B cell (primary cell): Measurements from ENCODE around the gene TNRC6C. TPM values are rescaled to one million over a fixed set of nuclear protein-coding genes. Genes with fewer than 3 reads are reported as not detected.

Experiments used
- ATAC-seq: fragments of 200-7000 bp; cut with Tn5 transposase; one replicate; pipeline ENCODE4 v1.10.0; 2021; ENCODE audit warnings: low read depth, mild to moderate bottlenecking, moderate number of reproducible peaks, moderate library complexity
- CTCF ChIA-PET: fragments of 350-600 bp; sonication (Branson Sonifier 250); formaldehyde crosslinking; loops from one replicate; lab custom pipeline; 2021; ENCODE audit warnings: antibody characterized with exemption, inconsistent platforms; lab: Charles Lee
- POLR2A ChIA-PET: fragments of 350-600 bp; sonication (Branson Sonifier 250); formaldehyde crosslinking; loops from one replicate; lab custom pipeline; 2021; ENCODE audit warnings: antibody characterized with exemption; lab: Charles Lee
- DNase-seq: peaks from one replicate; pipeline ENCODE4 v3.0.0; 2013
- H2AFZ ChIP-seq: 2 replicates; pipeline ENCODE4 v1.6.1; 2012; ENCODE audit warnings: mild to moderate bottlenecking, low read depth, low read length; ENCODE audit not compliant: insufficient read depth, poor library complexity, severe bottlenecking
- H3K27ac ChIP-seq, 2 donors: 1 replicate in 1 of 2; 2 replicates in 1 of 2; pipeline ENCODE4 v1.5.1; 2012 to 2013; ENCODE audit warnings: low read length in 2 of 2, mild to moderate bottlenecking in 2 of 2, moderate library complexity in 1 of 2
- H3K27me3 ChIP-seq, 4 experiments: fragments of 200-600 bp in 1 of 4; sonication (generic) in 1 of 4; replicated peaks in 1 of 4; 1 replicate in 2 of 4; 2 replicates in 2 of 4; pipeline versions ENCODE4 v1.6.1 to v1.7.0; 2013 to 2016; ENCODE audit warnings: low read length in 3 of 4, mild to moderate bottlenecking in 2 of 4, mixed read lengths in 1 of 4, moderate library complexity in 1 of 4; ENCODE audit not compliant: insufficient read depth in 4 of 4, control insufficient read depth in 3 of 4; ENCODE audit errors: control extremely low read depth in 1 of 4
- H3K36me3 ChIP-seq, 2 experiments: replicated peaks in 1 of 2; 1 replicate in 1 of 2; 2 replicates in 1 of 2; pipeline versions ENCODE4 v1.6.1 to v1.7.1; 2013; ENCODE audit warnings: low read length in 1 of 2; ENCODE audit not compliant: insufficient read depth in 2 of 2, control insufficient read depth in 1 of 2; ENCODE audit errors: control extremely low read depth in 1 of 2, extremely low read depth in 1 of 2
- H3K4me1 ChIP-seq, 2 donors: fragments of 200-600 bp in 1 of 2; sonication (generic) in 1 of 2; 1 replicate in 1 of 2; 2 replicates in 1 of 2; pipeline versions ENCODE4 v1.5.1 to v1.6.1; 2013 to 2017; ENCODE audit warnings: low read length in 2 of 2; ENCODE audit not compliant: control insufficient read depth in 2 of 2, insufficient read depth in 2 of 2
- H3K4me2 ChIP-seq: replicated peaks from 2 replicates; pipeline ENCODE3; 2012; ENCODE audit warnings: mild to moderate bottlenecking, low read depth, low read length; ENCODE audit not compliant: poor library complexity, severe bottlenecking
- H3K4me3 ChIP-seq, 5 experiments: fragments of 200-600 bp in 1 of 5; sonication (generic) in 1 of 5; 1 replicate in 3 of 5; 2 replicates in 2 of 5; pipeline versions ENCODE4 v1.5.1 to v1.7.0; 2011 to 2016; ENCODE audit warnings: low read length in 4 of 5, mild to moderate bottlenecking in 4 of 5, low read depth in 2 of 5, control low read depth in 1 of 5, moderate library complexity in 1 of 5; ENCODE audit not compliant: insufficient read depth in 1 of 5; ENCODE audit errors: control extremely low read depth in 1 of 5, extremely low read depth in 1 of 5
- H3K79me2 ChIP-seq: fragments of 200-600 bp; sonication (generic); one replicate; pipeline ENCODE4 v1.6.0; 2016; ENCODE audit warnings: low read length; ENCODE audit not compliant: control insufficient read depth, insufficient read depth
- H3K9ac ChIP-seq: fragments of 200-600 bp; sonication (generic); 2 replicates; pipeline ENCODE4 v1.6.1; 2017; ENCODE audit warnings: mild to moderate bottlenecking, low read length, moderate library complexity
- H3K9me3 ChIP-seq, 3 donors: one replicate each; pipeline versions ENCODE4 v1.6.1 to v1.7.1; 2013; ENCODE audit warnings: low read length in 2 of 3; ENCODE audit not compliant: control insufficient read depth in 2 of 3, insufficient read depth in 1 of 3; ENCODE audit errors: control extremely low read depth in 1 of 3
- H4K20me1 ChIP-seq: 2 replicates; pipeline ENCODE4 v1.6.0; 2012; ENCODE audit warnings: mild to moderate bottlenecking, low read length; ENCODE audit not compliant: insufficient read depth, control insufficient read depth, poor library complexity, severe bottlenecking
- H3K27ac Mint-ChIP-seq: one replicate; pipeline ENCODE4 v1.8.0; 2021; ENCODE audit warnings: mixed read lengths
- H3K27me3 Mint-ChIP-seq: one replicate; pipeline ENCODE4 v1.8.0; 2021; ENCODE audit warnings: mixed read lengths
- H3K4me1 Mint-ChIP-seq: one replicate; pipeline ENCODE4 v1.8.0; 2021; ENCODE audit warnings: mixed read lengths
- H3K4me3 Mint-ChIP-seq: one replicate; pipeline ENCODE4 v1.8.0; 2021; ENCODE audit warnings: mixed read lengths
- H3K9me3 Mint-ChIP-seq: one replicate; pipeline ENCODE4 v1.8.0; 2022; ENCODE audit warnings: mixed read lengths; ENCODE audit not compliant: insufficient read depth
- CTCF ChIP-seq: fragments of 200-600 bp; IDR thresholded peaks from one replicate; pipeline ENCODE4 v1.8.0; 2022; ENCODE audit warnings: antibody characterized with exemption, mild to moderate bottlenecking
- EZH2 ChIP-seq: IDR thresholded peaks from 2 replicates; pipeline ENCODE4 v1.6.1; 2012; ENCODE audit warnings: borderline replicate concordance, low read depth, mild to moderate bottlenecking, moderate library complexity, low read length; ENCODE audit not compliant: insufficient read depth, poor library complexity, severe bottlenecking
- WGBS: methylation state at CpG from one replicate; pipeline ENCODE4 v1.1.5; 2013; ENCODE audit warnings: missing lambda C conversion rate; ENCODE audit not compliant: insufficient coverage; 5-methylcytosine and 5-hydroxymethylcytosine counted together
- intact Hi-C: fragments of 100-400 bp; cut with micrococcal nuclease; formaldehyde crosslinking; loops from one replicate; pipeline ENCODE4 v1.10.0; 2022
- polyA plus RNA-seq: library from polyadenylated mRNA; depleted of rRNA; stranded (reverse); fragments of >200 nt; gene quantifications from 2 replicates; pipeline ENCODE4 v1.2.3, GENCODE V29; 2012
- total RNA-seq, 2 donors: library from RNA; stranded (reverse); fragments of 120-200 nt in 1 of 2; gene quantifications; 1 replicate in 1 of 2; 2 replicates in 1 of 2; pipeline versions ENCODE4 v1.2.3 to v1.2.4, GENCODE V29; 2013 to 2022

The TNRC6C gene
- total and polyA plus RNA-seq, 2 donors (not counting 1 experiment from before 2014, with no cell fraction given), result 3.9 to 63.8 TPM

GRCh38 chr17:78032166-78032565 lies 73.7 kb downstream of the TNRC6C start:
- Mint-ChIP-seq H3K27ac (no peak overlapping the region), H3K27me3 (no peaks in the 10 kb centered on the region), H3K4me3 (no peak overlapping the region), H3K4me1 (no peaks in the 10 kb centered on the region), H3K9me3 (no peaks in the 10 kb centered on the region)
- Histone ChIP-seq H3K27me3 (no peaks in the 10 kb centered on the region), H3K36me3 (peaks cover 2 to 34% of the 10 kb centered on the region in 2 experiments), H2AFZ (no peak overlapping the region), H3K4me3 (no peak overlapping the region), H4K20me1 (peaks cover 10% of the 10 kb centered on the region), H3K4me1 (no peaks in the 10 kb centered on the region), H3K79me2 (no peaks in the 10 kb centered on the region), H3K9me3 (no peaks in the 10 kb centered on the region), H3K9ac (no peak overlapping the region), H3K27ac (no peak overlapping the region), H3K4me2 (no peak overlapping the region)
- ChIA-PET POLR2A (no interaction called here), CTCF (interaction anchor here (1.6 kb wide), 1 partner anchor 15 kb away, joined by 4 read pairs; no protein-coding TSS in a partner anchor)
- no peak for DNase-seq
- no peak for TF ChIP-seq CTCF
- TF ChIP-seq EZH2, result no peak
- intact Hi-C loops, result no loop called here
- ATAC-seq, result no peak
- WGBS, result no CpG with 5 or more reads among the region's 1 CpG

- no peak overlapping the region for H2AFZ ChIP-seq
- Mint-ChIP-seq H3K4me3 (no peak overlapping the region), H3K4me1 (no peaks in the 10 kb centered on the region), H3K9me3 (no peaks in the 10 kb centered on the region), H3K27ac (no peak overlapping the region), H3K27me3 (no peaks in the 10 kb centered on the region)
- CTCF ChIA-PET, result interaction anchor here (0.7 kb wide), 1 partner anchor 306 kb away, joined by 4 read pairs; no protein-coding TSS in a partner anchor
- TF ChIP-seq EZH2 (no peak), CTCF (no peak)
- ATAC-seq (no peak), DNase-seq (no peak)
- WGBS, result 80% methylated on average over 7 of the region's 9 CpGs
- no peaks in the 10 kb centered on the region for H3K27me3 ChIP-seq
- no peak overlapping the region for H3K27ac ChIP-seq
- no peak overlapping the region for H3K4me2 ChIP-seq
- H3K79me2 ChIP-seq, result peaks cover 6% of the 10 kb centered on the region
- no peak overlapping the region for H3K9ac ChIP-seq
- peaks cover 2 to 38% of the 10 kb centered on the region in 2 experiments for H3K36me3 ChIP-seq
- H3K9me3 ChIP-seq, result no peaks in the 10 kb centered on the region
- H3K4me1 ChIP-seq, result no peaks in the 10 kb centered on the region
- POLR2A ChIA-PET, result no interaction called here
- peaks cover 3% of the 10 kb centered on the region for H4K20me1 ChIP-seq
- no peak overlapping the region for H3K4me3 ChIP-seq
- intact Hi-C loops, result no loop called here
Measured at GRCh38 chr17:78034429-78035091, 76.1 kb downstream of the TNRC6C start.
